ENCODE results near the gene SETBP1.
A peak's percentile ranks its signal among the peaks of the same experiment; 100 is the strongest.

Gene SETBP1

GRCh38 chr18:44702594-44702993 is 21.9 kb downstream of the SETBP1 start:
- 92 to 100% methylated on average over 1 of the region's 1 CpG for WGBS, 2 experiments
- peaks cover 15% of the 10 kb centered on the region for H3K36me3 ChIP-seq (ENCODE audit: control insufficient read depth, insufficient read depth, low read length)

GRCh38 chr18:44704135-44704789 is 23.6 kb downstream of the SETBP1 start:
- peaks cover 10% of the 10 kb centered on the region for H3K4me1 ChIP-seq (ENCODE audit: control insufficient read depth, insufficient read depth, low read length)
- WGBS, 2 experiments: 88 to 90% methylated on average over 1 of the region's 1 CpG
- H3K4me3 ChIP-seq (ENCODE audit: insufficient read depth, low read depth, low read length): no peak overlapping the region
- no peaks in the 10 kb centered on the region for H3K27me3 ChIP-seq (ENCODE audit: control insufficient read depth, insufficient read depth, low read length, poor library complexity, severe bottlenecking)
- no peaks in the 10 kb centered on the region for H3K9me3 ChIP-seq (ENCODE audit: control insufficient read depth, low read length)
- no peak overlapping the region for H3K27ac ChIP-seq (ENCODE audit: insufficient read depth, low read depth, low read length, poor library complexity, severe bottlenecking)
- H3K36me3 ChIP-seq (ENCODE audit: control insufficient read depth, insufficient read depth, low read length): peaks cover 15% of the 10 kb centered on the region

More at GRCh38 chr18:44702594-44702993, 21.9 kb downstream of the SETBP1 start:
- Histone ChIP-seq H3K27ac (ENCODE audit: insufficient read depth, low read depth, low read length, poor library complexity, severe bottlenecking) (no peak overlapping the region), H3K9me3 (ENCODE audit: control insufficient read depth, low read length) (no peaks in the 10 kb centered on the region), H3K4me3 (ENCODE audit: insufficient read depth, low read depth, low read length) (no peak overlapping the region), H3K27me3 (ENCODE audit: control insufficient read depth, insufficient read depth, low read length, poor library complexity, severe bottlenecking) (no peaks in the 10 kb centered on the region), H3K4me1 (ENCODE audit: control insufficient read depth, insufficient read depth, low read length) (peaks cover 6% of the 10 kb centered on the region)

- WGBS, 2 experiments: 93 to 98% methylated on average over 2 of the region's 2 CpGs
- Histone ChIP-seq H3K4me1 (ENCODE audit: control insufficient read depth, insufficient read depth, low read length) (peaks cover 11% of the 10 kb centered on the region), H3K9me3 (ENCODE audit: control insufficient read depth, low read length) (no peaks in the 10 kb centered on the region), H3K4me3 (ENCODE audit: insufficient read depth, low read depth, low read length) (no peak overlapping the region), H3K27ac (ENCODE audit: insufficient read depth, low read depth, low read length, poor library complexity, severe bottlenecking) (no peak overlapping the region), H3K27me3 (ENCODE audit: control insufficient read depth, insufficient read depth, low read length, poor library complexity, severe bottlenecking) (no peaks in the 10 kb centered on the region), H3K36me3 (ENCODE audit: control insufficient read depth, insufficient read depth, low read length) (peaks cover 15% of the 10 kb centered on the region)
Measured at GRCh38 chr18:44705075-44705675, 24.5 kb downstream of the SETBP1 start.

GRCh38 chr18:44708451-44709083 is 27.9 kb downstream of the SETBP1 start:
- Histone ChIP-seq H3K36me3 (ENCODE audit: control insufficient read depth, insufficient read depth, low read length) (peaks cover 6% of the 10 kb centered on the region), H3K4me3 (ENCODE audit: insufficient read depth, low read depth, low read length) (no peak overlapping the region), H3K4me1 (ENCODE audit: control insufficient read depth, insufficient read depth, low read length) (peaks cover 16% of the 10 kb centered on the region), H3K27me3 (ENCODE audit: control insufficient read depth, insufficient read depth, low read length, poor library complexity, severe bottlenecking) (no peaks in the 10 kb centered on the region), H3K9me3 (ENCODE audit: control insufficient read depth, low read length) (no peaks in the 10 kb centered on the region), H3K27ac (ENCODE audit: insufficient read depth, low read depth, low read length, poor library complexity, severe bottlenecking) (no peak overlapping the region)
- WGBS, 2 experiments: 91 to 96% methylated on average over 7 to 9 of the region's 9 CpGs

GRCh38 chr18:44709307-44710126 is 28.8 kb downstream of the SETBP1 start:
- Histone ChIP-seq H3K27ac (ENCODE audit: insufficient read depth, low read depth, low read length, poor library complexity, severe bottlenecking) (no peak overlapping the region), H3K4me3 (ENCODE audit: insufficient read depth, low read depth, low read length) (no peak overlapping the region), H3K36me3 (ENCODE audit: control insufficient read depth, insufficient read depth, low read length) (peaks cover 6% of the 10 kb centered on the region), H3K4me1 (ENCODE audit: control insufficient read depth, insufficient read depth, low read length) (peaks cover 16% of the 10 kb centered on the region), H3K9me3 (ENCODE audit: control insufficient read depth, low read length) (no peaks in the 10 kb centered on the region), H3K27me3 (ENCODE audit: control insufficient read depth, insufficient read depth, low read length, poor library complexity, severe bottlenecking) (no peaks in the 10 kb centered on the region)
- 68% methylated on average over 9 of the region's 9 CpGs for WGBS, 2 experiments

GRCh38 chr18:44710931-44711330 is 30.2 kb downstream of the SETBP1 start:
- H3K36me3 ChIP-seq (ENCODE audit: control insufficient read depth, insufficient read depth, low read length): peaks cover 6% of the 10 kb centered on the region

GRCh38 chr18:44712025-44712424 is 31.3 kb downstream of the SETBP1 start:
- no peak overlapping the region for H3K27ac ChIP-seq (ENCODE audit: insufficient read depth, low read depth, low read length, poor library complexity, severe bottlenecking)
- peaks cover 33% of the 10 kb centered on the region for H3K4me1 ChIP-seq (ENCODE audit: control insufficient read depth, insufficient read depth, low read length)
- no peaks in the 10 kb centered on the region for H3K9me3 ChIP-seq (ENCODE audit: control insufficient read depth, low read length)
- 18 to 45% methylated on average over 1 to 2 of the region's 2 CpGs for WGBS, 2 experiments
- no peaks in the 10 kb centered on the region for H3K27me3 ChIP-seq (ENCODE audit: control insufficient read depth, insufficient read depth, low read length, poor library complexity, severe bottlenecking)
- no peak overlapping the region for H3K4me3 ChIP-seq (ENCODE audit: insufficient read depth, low read depth, low read length)
- peaks cover 3% of the 10 kb centered on the region for H3K36me3 ChIP-seq (ENCODE audit: control insufficient read depth, insufficient read depth, low read length)

More at GRCh38 chr18:44710931-44711330, 30.2 kb downstream of the SETBP1 start:
- Histone ChIP-seq H3K27me3 (ENCODE audit: control insufficient read depth, insufficient read depth, low read length, poor library complexity, severe bottlenecking) (no peaks in the 10 kb centered on the region), H3K4me3 (ENCODE audit: insufficient read depth, low read depth, low read length) (no peak overlapping the region), H3K9me3 (ENCODE audit: control insufficient read depth, low read length) (no peaks in the 10 kb centered on the region), H3K27ac (ENCODE audit: insufficient read depth, low read depth, low read length, poor library complexity, severe bottlenecking) (no peak overlapping the region), H3K4me1 (ENCODE audit: control insufficient read depth, insufficient read depth, low read length) (peaks cover 27% of the 10 kb centered on the region)
- 87 to 93% methylated on average over 8 of the region's 8 CpGs for WGBS, 2 experiments

GRCh38 chr18:44713435-44713834 is 32.7 kb downstream of the SETBP1 start:
- WGBS, 2 experiments: 97 to 98% methylated on average over 3 of the region's 3 CpGs
- no peak overlapping the region for H3K4me3 ChIP-seq (ENCODE audit: insufficient read depth, low read depth, low read length)
- H3K27ac ChIP-seq (ENCODE audit: insufficient read depth, low read depth, low read length, poor library complexity, severe bottlenecking): no peak overlapping the region
- no peaks in the 10 kb centered on the region for H3K36me3 ChIP-seq (ENCODE audit: control insufficient read depth, insufficient read depth, low read length)
- peaks cover 34% of the 10 kb centered on the region for H3K4me1 ChIP-seq (ENCODE audit: control insufficient read depth, insufficient read depth, low read length)
- no peaks in the 10 kb centered on the region for H3K9me3 ChIP-seq (ENCODE audit: control insufficient read depth, low read length)
- H3K27me3 ChIP-seq (ENCODE audit: control insufficient read depth, insufficient read depth, low read length, poor library complexity, severe bottlenecking): no peaks in the 10 kb centered on the region

GRCh38 chr18:44714376-44714775 is 33.7 kb downstream of the SETBP1 start:
- WGBS, 2 experiments: 95 to 96% methylated on average over 9 of the region's 9 CpGs
- Histone ChIP-seq H3K27me3 (ENCODE audit: control insufficient read depth, insufficient read depth, low read length, poor library complexity, severe bottlenecking) (no peaks in the 10 kb centered on the region), H3K27ac (ENCODE audit: insufficient read depth, low read depth, low read length, poor library complexity, severe bottlenecking) (no peak overlapping the region), H3K36me3 (ENCODE audit: control insufficient read depth, insufficient read depth, low read length) (no peaks in the 10 kb centered on the region), H3K9me3 (ENCODE audit: control insufficient read depth, low read length) (no peaks in the 10 kb centered on the region), H3K4me3 (ENCODE audit: insufficient read depth, low read depth, low read length) (no peak overlapping the region), H3K4me1 (ENCODE audit: control insufficient read depth, insufficient read depth, low read length) (peaks cover 33% of the 10 kb centered on the region)

- 85 to 86% methylated on average over 7 of the region's 7 CpGs for WGBS, 2 experiments
Measured at GRCh38 chr18:44715245-44715644, 34.6 kb downstream of the SETBP1 start.

More at GRCh38 chr18:44715245-44715644, 34.6 kb downstream of the SETBP1 start:
- Histone ChIP-seq H3K27me3 (ENCODE audit: control insufficient read depth, insufficient read depth, low read length, poor library complexity, severe bottlenecking) (no peaks in the 10 kb centered on the region), H3K36me3 (ENCODE audit: control insufficient read depth, insufficient read depth, low read length) (no peaks in the 10 kb centered on the region), H3K9me3 (ENCODE audit: control insufficient read depth, low read length) (no peaks in the 10 kb centered on the region), H3K27ac (ENCODE audit: insufficient read depth, low read depth, low read length, poor library complexity, severe bottlenecking) (peak overlapping the region; percentile 56), H3K4me3 (ENCODE audit: insufficient read depth, low read depth, low read length) (no peak overlapping the region), H3K4me1 (ENCODE audit: control insufficient read depth, insufficient read depth, low read length) (peaks cover 37% of the 10 kb centered on the region)

Measured in ectodermal cell (in vitro differentiated cells).